DND-41 (cell line): Measurements from ENCODE around the gene TLR6.

Experiments used
- ATAC-seq: fragments of 200-7000 bp; cut with Tn5 transposase; 3 replicates; pipeline ENCODE4 v1.9.1; 2021; ENCODE audit warnings: low read depth; ENCODE audit not compliant: insufficient read depth
- DNase-seq: peaks from one replicate; pipeline ENCODE4 v3.0.0-alpha.2; 2020
- H2AFZ ChIP-seq: 2 replicates; pipeline ENCODE4 v1.6.0; 2012; ENCODE audit warnings: low read depth, low read length
- H3K27ac ChIP-seq: 2 replicates; pipeline ENCODE4 v1.5.1; 2012; ENCODE audit warnings: low read length, inconsistent platforms
- H3K27me3 ChIP-seq: fragments of 200-600 bp; sonication (generic); 2 replicates; pipeline ENCODE4 v1.6.0; 2012; ENCODE audit warnings: low read length, mild to moderate bottlenecking, inconsistent platforms; ENCODE audit not compliant: insufficient read depth, poor library complexity
- H3K36me3 ChIP-seq: 2 replicates; pipeline ENCODE4 v1.5.1; 2012; ENCODE audit warnings: low read length, inconsistent platforms; ENCODE audit not compliant: insufficient read depth
- H3K4me1 ChIP-seq: 2 replicates; pipeline ENCODE4 v1.5.1; 2012; ENCODE audit warnings: mild to moderate bottlenecking, low read length; ENCODE audit not compliant: insufficient read depth
- H3K4me2 ChIP-seq: 2 replicates; pipeline ENCODE4 v1.6.0; 2012; ENCODE audit warnings: mild to moderate bottlenecking, moderate library complexity, low read length, inconsistent platforms; ENCODE audit not compliant: insufficient read depth
- H3K4me3 ChIP-seq, 2 experiments: fragments of 200-600 bp in 1 of 2; shearing (Covaris generic) in 1 of 2; 2 replicates each; pipeline ENCODE4 v1.5.1; 2012 to 2016; ENCODE audit warnings: inconsistent platforms in 2 of 2, low read length in 2 of 2, mild to moderate bottlenecking in 2 of 2, low read depth in 1 of 2, moderate library complexity in 1 of 2
- H3K79me2 ChIP-seq: 2 replicates; pipeline ENCODE4 v1.6.0; 2012; ENCODE audit warnings: low read length, inconsistent platforms; ENCODE audit not compliant: insufficient read depth
- H3K9ac ChIP-seq: 2 replicates; pipeline ENCODE4 v1.6.0; 2012; ENCODE audit warnings: low read depth, mild to moderate bottlenecking, inconsistent platforms, low read length, moderate library complexity
- H3K9me3 ChIP-seq: 2 replicates; pipeline ENCODE4 v1.5.1; 2012; ENCODE audit warnings: low read length, moderate library complexity, mild to moderate bottlenecking, inconsistent platforms; ENCODE audit not compliant: insufficient read depth, severe bottlenecking
- H4K20me1 ChIP-seq: 2 replicates; pipeline ENCODE4 v1.6.0; 2012; ENCODE audit warnings: low read length; ENCODE audit not compliant: insufficient read depth
- CTCF ChIP-seq: IDR thresholded peaks from 2 replicates; pipeline ENCODE4 v1.5.1; 2012; ENCODE audit warnings: borderline replicate concordance, low read length, moderate library complexity, mild to moderate bottlenecking; ENCODE audit not compliant: poor library complexity, severe bottlenecking; ENCODE audit errors: extremely low read depth
- EZH2 ChIP-seq: IDR thresholded peaks from 3 replicates; pipeline ENCODE4 v1.6.1; 2012; ENCODE audit warnings: borderline replicate concordance, low read depth, mild to moderate bottlenecking, moderate library complexity, low read length, inconsistent platforms; ENCODE audit not compliant: severe bottlenecking

TLR6 gene

GRCh38 chr4:38861791-38862190, 5.2 kb upstream of the TLR6 start:
- Histone ChIP-seq H4K20me1 (no peaks in the 10 kb centered on the region), H3K4me1 (peaks cover 15% of the 10 kb centered on the region), H3K79me2 (no peaks in the 10 kb centered on the region), H3K4me3 (no peak overlapping the region), H3K36me3 (no peaks in the 10 kb centered on the region), H3K27ac (no peak overlapping the region), H3K9me3 (no peaks in the 10 kb centered on the region), H3K9ac (no peak overlapping the region), H3K27me3 (no peaks in the 10 kb centered on the region), H2AFZ (no peak overlapping the region), H3K4me2 (no peak overlapping the region)
- no peak for DNase-seq
- no peak for ATAC-seq
- TF ChIP-seq EZH2 (no peak), CTCF (no peak)

- no peaks in the 10 kb centered on the region for H3K27me3 ChIP-seq
- no peaks in the 10 kb centered on the region for H3K79me2 ChIP-seq
- H3K27ac ChIP-seq: no peak overlapping the region
- peak; percentile 78 for TF ChIP-seq CTCF
- no peak for TF ChIP-seq EZH2
- no peaks in the 10 kb centered on the region for H4K20me1 ChIP-seq
- no peak overlapping the region for H3K4me3 ChIP-seq
- no peak overlapping the region for H2AFZ ChIP-seq
- H3K9me3 ChIP-seq: no peaks in the 10 kb centered on the region
- peaks cover 24% of the 10 kb centered on the region for H3K4me1 ChIP-seq
- H3K9ac ChIP-seq: no peak overlapping the region
- no peak overlapping the region for H3K4me2 ChIP-seq
- no peaks in the 10 kb centered on the region for H3K36me3 ChIP-seq
- ATAC-seq (peak; percentile 42; the same call in 2 of the 3 replicates), DNase-seq (peak; percentile 33)
Measured at GRCh38 chr4:38860788-38861424, 4.3 kb upstream of the TLR6 start.

DNA sequence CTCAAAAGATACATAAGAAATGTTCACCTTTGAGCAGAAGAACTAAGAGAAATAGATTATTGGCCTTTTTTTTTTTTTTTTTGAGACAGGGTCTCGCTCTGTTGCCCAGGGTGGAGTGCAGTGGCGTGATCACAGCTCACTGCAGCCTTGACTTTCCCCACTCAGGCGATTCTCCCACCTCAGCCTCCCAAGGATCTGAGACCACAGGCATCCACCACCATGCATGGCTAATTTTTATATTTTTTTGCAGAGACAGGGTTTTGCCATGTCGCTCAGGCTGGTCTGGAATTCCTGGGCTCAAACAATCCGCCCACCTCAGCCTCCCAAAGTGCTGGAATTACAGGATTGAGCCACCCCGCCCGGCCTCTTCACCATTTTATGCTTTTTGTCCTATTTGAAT, 2.9 kb upstream of the TLR6 start:
- no peaks in the 10 kb centered on the region for H3K36me3 ChIP-seq
- H3K4me2 ChIP-seq: no peak overlapping the region
- no peak overlapping the region for H3K4me3 ChIP-seq
- no peak overlapping the region for H3K9ac ChIP-seq
- no peak overlapping the region for H2AFZ ChIP-seq
- H3K27me3 ChIP-seq: no peaks in the 10 kb centered on the region
- ATAC-seq: no peak
- peaks cover 29% of the 10 kb centered on the region for H3K4me1 ChIP-seq
- no peak overlapping the region for H3K27ac ChIP-seq
- no peak for DNase-seq
- no peak for TF ChIP-seq EZH2
- no peaks in the 10 kb centered on the region for H4K20me1 ChIP-seq
- H3K79me2 ChIP-seq: no peaks in the 10 kb centered on the region
- no peaks in the 10 kb centered on the region for H3K9me3 ChIP-seq

GRCh38 chr4:38858097-38858420, 1.4 kb upstream of the TLR6 start:
- ATAC-seq (no peak), DNase-seq (no peak)
- H3K9ac ChIP-seq: no peak overlapping the region
- TF ChIP-seq CTCF (no peak), EZH2 (no peak)
- no peaks in the 10 kb centered on the region for H3K79me2 ChIP-seq
- no peak overlapping the region for H3K27ac ChIP-seq
- H3K27me3 ChIP-seq: no peaks in the 10 kb centered on the region
- no peaks in the 10 kb centered on the region for H3K9me3 ChIP-seq
- H3K4me3 ChIP-seq: no peak overlapping the region
- no peaks in the 10 kb centered on the region for H3K36me3 ChIP-seq
- H2AFZ ChIP-seq: no peak overlapping the region
- peak overlapping the region; percentile 60; the same call in 1 of the 2 replicates for H3K4me2 ChIP-seq
- H4K20me1 ChIP-seq: no peaks in the 10 kb centered on the region
- H3K4me1 ChIP-seq: peaks cover 29% of the 10 kb centered on the region
